IMR-90 (cell line): ENCODE data around the gene ZNF488. TPM values are rescaled to one million over a fixed set of nuclear protein-coding genes. Genes with fewer than 3 reads are reported as not detected.

Source experiments
- ATAC-seq: fragments of 200-7000 bp; cut with Tn5 transposase; 2 replicates; pipeline ENCODE4 v1.9.1; 2020; ENCODE audit warnings: low read depth, mild to moderate bottlenecking, moderate library complexity
- BruUV-seq: library from RNA; stranded (reverse); fragments of 400-500 nt; replicated peaks from 2 replicates; lab custom pipeline; 2021; lab: Mats Ljungman, UMichigan
- CTCF ChIA-PET: fragments of 300-600 bp; formaldehyde crosslinking; extraction: SDS; loops from one replicate; lab custom pipeline; 2021; ENCODE audit warnings: antibody characterized with exemption; lab: Yijun Ruan, JAX
- POLR2A ChIA-PET: fragments of 300-600 bp; sonication (Branson Sonifier 250); formaldehyde crosslinking; loops from one replicate; lab custom pipeline; 2022; ENCODE audit warnings: antibody characterized with exemption; ENCODE audit not compliant: unreplicated experiment; lab: Charles Lee
- DNase-seq: peaks from one replicate; pipeline ENCODE4 v3.0.0; 2013
- H2AFZ ChIP-seq: replicated peaks from 2 replicates; pipeline ENCODE3; 2013; ENCODE audit warnings: low read length, mild to moderate bottlenecking; ENCODE audit not compliant: poor library complexity
- H2AK5ac ChIP-seq: 2 replicates; pipeline ENCODE4 v1.6.1; 2013; ENCODE audit warnings: low read depth, low read length, inconsistent platforms
- H2AK9ac ChIP-seq: replicated peaks from 2 replicates; pipeline ENCODE3; 2013; ENCODE audit warnings: mild to moderate bottlenecking, low read depth, low read length, moderate library complexity; ENCODE audit not compliant: poor library complexity
- H2BK120ac ChIP-seq: 2 replicates; pipeline ENCODE4 v1.6.1; 2013; ENCODE audit warnings: low read depth, low read length, inconsistent platforms
- H2BK15ac ChIP-seq: 3 replicates; pipeline ENCODE4 v1.6.1; 2013; ENCODE audit warnings: low read depth, low read length, inconsistent platforms
- H2BK20ac ChIP-seq: 2 replicates; pipeline ENCODE4 v1.6.1; 2013; ENCODE audit warnings: low read depth, mild to moderate bottlenecking, inconsistent platforms, low read length, moderate library complexity
- H2BK5ac ChIP-seq: 2 replicates; pipeline ENCODE4 v1.6.1; 2013; ENCODE audit warnings: mild to moderate bottlenecking, low read depth, low read length, inconsistent platforms; ENCODE audit not compliant: poor library complexity, severe bottlenecking
- H3K14ac ChIP-seq: replicated peaks from 2 replicates; pipeline ENCODE4 v1.6.1; 2013; ENCODE audit warnings: low read depth, low read length, inconsistent platforms
- H3K18ac ChIP-seq: 2 replicates; pipeline ENCODE4 v1.6.1; 2013; ENCODE audit warnings: low read depth, low read length, control low read depth
- H3K23ac ChIP-seq: 2 replicates; pipeline ENCODE4 v1.6.1; 2013; ENCODE audit warnings: low read depth, low read length, inconsistent platforms
- H3K27ac ChIP-seq: 2 replicates; pipeline ENCODE4 v1.5.1; 2013; ENCODE audit warnings: mild to moderate bottlenecking, control low read depth, low read length; ENCODE audit not compliant: insufficient read depth
- H3K27me3 ChIP-seq: 2 replicates; pipeline ENCODE4 v1.6.1; 2013; ENCODE audit warnings: low read length; ENCODE audit not compliant: control insufficient read depth, insufficient read depth
- H3K36me3 ChIP-seq: 2 replicates; pipeline ENCODE4 v1.6.1; 2013; ENCODE audit warnings: low read length, mixed read lengths; ENCODE audit not compliant: control insufficient read depth, insufficient read depth
- H3K4ac ChIP-seq: 2 replicates; pipeline ENCODE4 v1.6.1; 2013; ENCODE audit warnings: low read depth, low read length, inconsistent platforms
- H3K4me1 ChIP-seq: 2 replicates; pipeline ENCODE4 v1.6.1; 2013; ENCODE audit warnings: low read length, mixed read lengths; ENCODE audit not compliant: control insufficient read depth, insufficient read depth
- H3K4me2 ChIP-seq: 2 replicates; pipeline ENCODE4 v1.6.1; 2013; ENCODE audit warnings: low read depth, mild to moderate bottlenecking, control low read depth, low read length, moderate library complexity
- H3K4me3 ChIP-seq: 2 replicates; pipeline ENCODE4 v1.5.1; 2013; ENCODE audit warnings: low read depth, mild to moderate bottlenecking, control low read depth, low read length, moderate library complexity; ENCODE audit not compliant: insufficient read depth
- H3K56ac ChIP-seq: 2 replicates; pipeline ENCODE4 v1.6.1; 2013; ENCODE audit warnings: low read length, inconsistent platforms; ENCODE audit not compliant: insufficient read depth; ENCODE audit errors: extremely low read depth
- H3K79me1 ChIP-seq, 2 experiments: 2 replicates each; pipeline ENCODE4 v1.6.1; 2013; ENCODE audit warnings: low read length in 2 of 2, inconsistent platforms in 1 of 2, low read depth in 1 of 2
- H3K9ac ChIP-seq: 2 replicates; pipeline ENCODE4 v1.6.1; 2013; ENCODE audit warnings: low read depth, low read length, control low read depth
- H3K9me1 ChIP-seq: 2 replicates; pipeline ENCODE4 v1.6.1; 2013; ENCODE audit warnings: low read length, inconsistent platforms; ENCODE audit not compliant: insufficient read depth
- H3K9me3 ChIP-seq: 2 replicates; pipeline ENCODE4 v1.6.1; 2013; ENCODE audit warnings: low read length; ENCODE audit not compliant: control insufficient read depth, insufficient read depth
- H4K20me1 ChIP-seq: 2 replicates; pipeline ENCODE4 v1.6.1; 2013; ENCODE audit warnings: low read length, inconsistent platforms; ENCODE audit not compliant: insufficient read depth
- H4K5ac ChIP-seq: 2 replicates; pipeline ENCODE4 v1.6.1; 2013; ENCODE audit warnings: mild to moderate bottlenecking, low read depth, low read length, control low read depth
- H4K8ac ChIP-seq, 2 experiments: 2 replicates each; pipeline ENCODE4 v1.6.1; 2013; ENCODE audit warnings: low read depth in 2 of 2, low read length in 2 of 2, control low read depth in 1 of 2, inconsistent platforms in 1 of 2
- H4K91ac ChIP-seq: 2 replicates; pipeline ENCODE4 v1.6.1; 2013; ENCODE audit warnings: low read depth, low read length, inconsistent platforms; ENCODE audit not compliant: insufficient read depth
- BHLHE40 ChIP-seq: fragments of 150-350 bp; IDR thresholded peaks from 2 replicates; pipeline ENCODE4 v1.6.1; 2016; ENCODE audit warnings: mild to moderate bottlenecking, low read depth, low read length
- CEBPB ChIP-seq: IDR thresholded peaks from 2 replicates; pipeline ENCODE4 v1.6.1; 2012; ENCODE audit warnings: low read depth, low read length, improper control_type of control experiment
- CHD1 ChIP-seq: IDR thresholded peaks from 2 replicates; pipeline ENCODE4 v1.6.1; 2012; ENCODE audit warnings: low read depth, low read length, improper control_type of control experiment
- CTCF ChIP-seq: conservative IDR thresholded peaks from 2 replicates; pipeline ENCODE4 v1.5.1; 2012; ENCODE audit warnings: mild to moderate bottlenecking, low read depth, low read length, improper control_type of control experiment
- FOS ChIP-seq: fragments of 150-350 bp; IDR thresholded peaks from 2 replicates; pipeline ENCODE4 v1.6.1; 2016; ENCODE audit warnings: low read depth, low read length
- MAFK ChIP-seq: IDR thresholded peaks from 2 replicates; pipeline ENCODE4 v1.6.1; 2012; ENCODE audit warnings: low read depth, low read length, improper control_type of control experiment
- MXI1 ChIP-seq: IDR thresholded peaks from 2 replicates; pipeline ENCODE4 v1.6.1; 2012; ENCODE audit warnings: low read depth, mild to moderate bottlenecking, low read length, moderate library complexity, borderline replicate concordance
- NFE2L2 ChIP-seq: fragments of 150-350 bp; IDR thresholded peaks from 2 replicates; pipeline ENCODE4 v1.6.1; 2016; ENCODE audit warnings: low read depth, mild to moderate bottlenecking, low read length
- POLR2A ChIP-seq: IDR thresholded peaks from 2 replicates; pipeline ENCODE4 v1.6.1; 2012; ENCODE audit warnings: mild to moderate bottlenecking, low read depth, low read length
- RAD21 ChIP-seq: IDR thresholded peaks from 2 replicates; pipeline ENCODE4 v1.6.1; 2012; ENCODE audit warnings: low read length, improper control_type of control experiment
- RCOR1 ChIP-seq: IDR thresholded peaks from 2 replicates; pipeline ENCODE4 v1.6.1; 2012; ENCODE audit warnings: mild to moderate bottlenecking, low read length, improper control_type of control experiment; ENCODE audit not compliant: insufficient replicate concordance
- RFX5 ChIP-seq: IDR thresholded peaks from 2 replicates; pipeline ENCODE4 v1.8.0; 2012; ENCODE audit warnings: low read depth, mild to moderate bottlenecking, low read length, moderate library complexity
- SMC3 ChIP-seq: fragments of 150-350 bp; IDR thresholded peaks from 2 replicates; pipeline ENCODE4 v1.6.1; 2016; ENCODE audit warnings: low read depth, mild to moderate bottlenecking, antibody characterized with exemption, low read length, moderate library complexity
- USF2 ChIP-seq: fragments of 150-350 bp; IDR thresholded peaks from 2 replicates; pipeline ENCODE4 v1.6.1; 2017; ENCODE audit warnings: mild to moderate bottlenecking, antibody characterized with exemption, low read length, low read depth
- WGBS, 2 experiments: methylation state at CpG; one replicate each; pipeline versions ENCODE4 v1.1.5 to v1.1.7; 2013; ENCODE audit warnings: missing lambda C conversion rate in 2 of 2; ENCODE audit not compliant: insufficient read length in 1 of 2; ENCODE audit errors: extremely low coverage in 2 of 2; 5-methylcytosine and 5-hydroxymethylcytosine counted together
- dilution Hi-C: fragments of 300-500 bp; cut with HindIII; formaldehyde crosslinking; loops from one replicate; pipeline ENCODE4 v1.14.3; 2018; ENCODE audit warnings: low sequenced_read_pairs; ENCODE audit not compliant: unreplicated experiment
- in situ Hi-C: fragments of 300-500 bp; cut with MboI; formaldehyde crosslinking; loops from 3 replicates; pipeline ENCODE4 v1.14.3; 2019; ENCODE audit warnings: low sequenced_read_pairs, inconsistent platforms, mixed read lengths
- intact Hi-C: fragments of 100-400 bp; cut with micrococcal nuclease; formaldehyde crosslinking; loops from 2 replicates; pipeline ENCODE4 v1.10.0; 2022
- polyA plus RNA-seq, 3 experiments: library from polyadenylated mRNA; depleted of rRNA; stranded (reverse); fragments of >200 nt; gene quantifications; 2 replicates each; pipeline ENCODE4 v1.2.3, GENCODE V29; 2012; ENCODE audit warnings: low replicate concordance in 1 of 3
- total RNA-seq: library from RNA; depleted of rRNA; stranded (reverse); fragments of >200 nt; gene quantifications from 2 replicates; pipeline ENCODE4 v1.2.3, GENCODE V29; 2012

The ZNF488 gene
- total and polyA plus RNA-seq, 2 of the 4 experiments (the other 2 are of a cell fraction): under 0.01 to 0.14 TPM

- ChIA-PET CTCF (interaction anchor here (1.7 kb wide), 1 partner anchor 9 kb away, joined by 4 read pairs; no protein-coding TSS in a partner anchor), POLR2A (no interaction called here)
- no peak overlapping the region for H3K14ac ChIP-seq
- H3K4ac ChIP-seq: no peak overlapping the region
- no peak for ATAC-seq
- no peak overlapping the region for H2AK9ac ChIP-seq
- H3K79me1 ChIP-seq: no peaks in the 10 kb centered on the region
- intact Hi-C loops: no loop called here
- BruUV-seq: no TSS peak
- no peak overlapping the region for H3K27ac ChIP-seq
- H2BK15ac ChIP-seq: no peak overlapping the region
- no peak overlapping the region for H3K23ac ChIP-seq
- no peaks in the 10 kb centered on the region for H3K9me3 ChIP-seq
- in situ Hi-C loops: no loop called here
- no peak overlapping the region for H3K4me2 ChIP-seq
- H3K4me1 ChIP-seq: peaks cover 4% of the 10 kb centered on the region; the same call in 1 of the 2 replicates
- no peaks in the 10 kb centered on the region for H4K20me1 ChIP-seq
- no peak overlapping the region for H4K8ac ChIP-seq
- TF ChIP-seq MXI1: no peak
- TF ChIP-seq USF2: no peak
- no peak for TF ChIP-seq POLR2A
- no peak for TF ChIP-seq CEBPB
- TF ChIP-seq RFX5: no peak
- TF ChIP-seq SMC3: no peak
- TF ChIP-seq BHLHE40: no peak
- no peak for TF ChIP-seq FOS
- TF ChIP-seq RAD21: no peak
- TF ChIP-seq RCOR1: no peak
- TF ChIP-seq CHD1: no peak
- no peak for TF ChIP-seq MAFK
- no peak for TF ChIP-seq CTCF
- TF ChIP-seq NFE2L2: no peak
- H2AFZ ChIP-seq: no peak overlapping the region
- no peak overlapping the region for H2BK120ac ChIP-seq
- H2BK20ac ChIP-seq: no peak overlapping the region
- no peaks in the 10 kb centered on the region for H3K9me1 ChIP-seq
- H2AK5ac ChIP-seq: no peak overlapping the region
- dilution Hi-C loops: no loop called here
- WGBS, 2 experiments: no CpG with 5 or more reads among the region's 6 CpGs
- no peak overlapping the region for H3K56ac ChIP-seq
- no peak overlapping the region for H3K9ac ChIP-seq
- no peak overlapping the region for H4K91ac ChIP-seq
- no peak overlapping the region for H4K5ac ChIP-seq
- H3K36me3 ChIP-seq: no peaks in the 10 kb centered on the region
- H2BK5ac ChIP-seq: no peak overlapping the region
- H3K4me3 ChIP-seq: no peak overlapping the region
- H3K18ac ChIP-seq: no peak overlapping the region
- DNase-seq: no peak
- H3K27me3 ChIP-seq: peaks cover 43% of the 10 kb centered on the region
These were observed 11.4 kb downstream of the ZNF488 start for GRCh38 chr10:47372726-47373125.
